IPS-20b (cell line): ENCODE results near the gene GALNS.

ENCODE experiments used
- H3K27ac ChIP-seq: one replicate; pipeline ENCODE4 v1.5.1; 2013; ENCODE audit warnings: low read length
- H3K27me3 ChIP-seq: 2 replicates; pipeline ENCODE4 v1.6.1; 2013; ENCODE audit warnings: mild to moderate bottlenecking, low read length, inconsistent platforms; ENCODE audit not compliant: insufficient read depth
- H3K36me3 ChIP-seq: 2 replicates; pipeline ENCODE4 v1.6.1; 2013; ENCODE audit warnings: low read depth, mild to moderate bottlenecking, inconsistent platforms, low read length, moderate library complexity; ENCODE audit not compliant: insufficient read depth
- H3K4me1 ChIP-seq: 2 replicates; pipeline ENCODE4 v1.6.1; 2013; ENCODE audit warnings: mild to moderate bottlenecking, control low read depth, inconsistent platforms, low read length, moderate library complexity; ENCODE audit not compliant: insufficient read depth
- H3K4me3 ChIP-seq: 2 replicates; pipeline ENCODE4 v1.5.1; 2013; ENCODE audit warnings: mild to moderate bottlenecking, low read length, inconsistent platforms
- H3K9ac ChIP-seq: 2 replicates; pipeline ENCODE4 v1.6.1; 2013; ENCODE audit warnings: low read depth, mild to moderate bottlenecking, inconsistent platforms, low read length, moderate library complexity
- H3K9me3 ChIP-seq: 2 replicates; pipeline ENCODE4 v1.6.1; 2013; ENCODE audit warnings: mild to moderate bottlenecking, low read depth, low read length, inconsistent platforms; ENCODE audit not compliant: insufficient read depth

The GALNS gene, protein sequence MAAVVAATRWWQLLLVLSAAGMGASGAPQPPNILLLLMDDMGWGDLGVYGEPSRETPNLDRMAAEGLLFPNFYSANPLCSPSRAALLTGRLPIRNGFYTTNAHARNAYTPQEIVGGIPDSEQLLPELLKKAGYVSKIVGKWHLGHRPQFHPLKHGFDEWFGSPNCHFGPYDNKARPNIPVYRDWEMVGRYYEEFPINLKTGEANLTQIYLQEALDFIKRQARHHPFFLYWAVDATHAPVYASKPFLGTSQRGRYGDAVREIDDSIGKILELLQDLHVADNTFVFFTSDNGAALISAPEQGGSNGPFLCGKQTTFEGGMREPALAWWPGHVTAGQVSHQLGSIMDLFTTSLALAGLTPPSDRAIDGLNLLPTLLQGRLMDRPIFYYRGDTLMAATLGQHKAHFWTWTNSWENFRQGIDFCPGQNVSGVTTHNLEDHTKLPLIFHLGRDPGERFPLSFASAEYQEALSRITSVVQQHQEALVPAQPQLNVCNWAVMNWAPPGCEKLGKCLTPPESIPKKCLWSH

DNA sequence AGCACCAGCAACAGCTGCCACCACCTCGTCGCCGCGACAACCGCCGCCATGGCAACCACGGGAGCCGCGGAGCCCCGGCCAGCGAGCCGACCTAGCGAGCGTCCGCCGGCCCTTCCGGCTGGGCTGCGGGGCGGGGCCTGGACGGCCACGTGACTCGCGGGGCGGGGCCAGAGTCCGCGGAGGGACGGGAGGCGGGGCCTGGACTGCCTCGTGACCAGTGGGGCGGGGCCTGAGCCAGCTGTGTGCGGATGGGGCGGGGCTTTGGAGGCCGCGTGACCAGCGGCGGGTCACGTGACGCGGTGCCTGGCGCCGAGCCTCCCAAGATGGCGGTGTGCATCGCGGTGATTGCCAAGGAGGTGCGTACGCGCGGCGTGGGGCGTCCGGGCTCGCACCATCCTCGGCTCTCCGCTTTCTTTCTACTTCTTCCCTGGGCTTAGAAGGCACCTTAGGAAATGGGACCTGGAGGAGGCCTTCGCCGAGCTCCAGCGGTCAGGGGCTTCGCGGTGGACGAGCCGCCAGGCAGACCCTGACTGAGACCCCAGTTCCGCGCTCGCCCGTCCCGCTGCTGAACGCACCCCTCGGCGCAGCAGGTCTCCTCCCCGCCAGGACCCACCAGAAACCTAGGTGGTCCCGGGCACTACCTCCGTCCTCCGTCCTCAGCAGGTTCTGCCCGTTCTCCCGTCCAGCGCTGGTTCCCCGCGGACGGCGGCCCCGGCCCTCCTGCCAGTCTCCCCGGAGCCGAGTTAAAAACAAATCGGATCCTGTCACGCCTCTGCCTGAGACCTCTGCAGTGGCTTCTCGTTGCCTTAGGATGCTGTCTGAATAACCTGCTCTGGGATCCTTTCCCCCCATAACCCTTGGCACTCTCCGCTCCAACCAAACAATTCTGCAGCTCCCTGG, at the start of gene GALNS, which contains the start of gene TRAPPC2L:
GALNS (minus strand) TSS at position 120 of the 900 bp plus-strand sequence; CDS start at position 50, 70 bp downstream.
TRAPPC2L (plus strand) TSS at position 300 of the 900 bp plus-strand sequence; CDS start at position 324, 24 bp downstream.
- no peak within 1 kb of the TSS for H3K27ac ChIP-seq

DNA sequence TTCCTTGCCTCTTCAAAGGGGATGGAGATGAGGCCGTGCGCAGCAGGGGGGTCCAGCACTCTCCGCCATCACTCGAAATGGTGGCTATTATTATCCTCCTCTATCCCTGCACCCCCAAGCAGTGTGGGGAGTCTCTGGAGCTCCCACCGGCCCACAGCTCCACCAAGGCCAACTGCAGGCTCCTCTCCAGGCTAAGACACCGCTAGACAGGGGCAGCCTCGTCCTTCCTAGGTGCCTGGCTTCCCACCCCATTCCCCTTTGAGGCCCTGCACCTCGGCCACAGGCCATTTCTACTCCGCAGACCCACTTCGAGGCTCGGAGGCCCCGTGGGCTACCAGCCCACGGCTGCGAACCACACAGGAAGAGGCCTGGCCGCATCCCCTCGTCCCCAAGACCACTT, 49.3 kb upstream of the GALNS start:
- H3K27ac ChIP-seq = no peak overlapping the region
- H3K27me3 ChIP-seq = no peaks in the 10 kb centered on the region
- H3K9ac ChIP-seq = no peak overlapping the region
- H3K9me3 ChIP-seq = no peaks in the 10 kb centered on the region
- no peaks in the 10 kb centered on the region for H3K4me1 ChIP-seq
- H3K36me3 ChIP-seq = no peaks in the 10 kb centered on the region
- H3K4me3 ChIP-seq = no peak overlapping the region

More for the DNA sequence above, at the start of gene GALNS, which contains the start of gene TRAPPC2L:
- H3K9me3 ChIP-seq = no peaks in the 10 kb centered on the region
- peaks cover 36% of the 10 kb centered on the region for H3K36me3 ChIP-seq
- peak within 1 kb of the TSS; percentile 93 for H3K4me3 ChIP-seq
- no peaks in the 10 kb centered on the region for H3K27me3 ChIP-seq
- H3K9ac ChIP-seq = peak within 1 kb of the TSS; percentile 89
- H3K4me1 ChIP-seq = no peaks in the 10 kb centered on the region

DNA sequence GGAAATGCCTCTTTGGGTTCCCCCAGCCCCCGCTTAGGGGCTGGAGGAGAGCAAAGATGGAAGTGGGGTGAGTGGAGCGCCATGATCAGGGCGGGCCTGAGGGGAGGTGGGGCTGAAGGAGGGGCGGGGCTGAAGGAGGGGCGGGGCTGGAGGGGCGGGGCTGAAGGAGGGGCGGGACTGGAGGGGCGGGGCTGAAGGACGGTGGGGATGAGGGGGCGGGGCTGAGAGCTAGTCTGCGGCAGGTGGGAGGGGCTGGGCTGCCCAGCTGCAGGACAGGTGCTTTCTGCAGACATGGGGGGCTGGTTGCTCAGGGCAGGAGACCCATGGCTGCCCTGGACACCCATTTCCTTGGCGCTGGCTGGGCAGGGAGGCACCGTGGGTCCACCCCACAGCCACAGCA, 48.8 kb upstream of the GALNS start:
- no peaks in the 10 kb centered on the region for H3K9me3 ChIP-seq
- no peaks in the 10 kb centered on the region for H3K36me3 ChIP-seq
- H3K9ac ChIP-seq = no peak overlapping the region
- H3K27ac ChIP-seq = no peak overlapping the region
- H3K4me3 ChIP-seq = no peak overlapping the region; the same call in 1 of the 2 replicates
- H3K4me1 ChIP-seq = no peaks in the 10 kb centered on the region
- no peaks in the 10 kb centered on the region for H3K27me3 ChIP-seq

DNA sequence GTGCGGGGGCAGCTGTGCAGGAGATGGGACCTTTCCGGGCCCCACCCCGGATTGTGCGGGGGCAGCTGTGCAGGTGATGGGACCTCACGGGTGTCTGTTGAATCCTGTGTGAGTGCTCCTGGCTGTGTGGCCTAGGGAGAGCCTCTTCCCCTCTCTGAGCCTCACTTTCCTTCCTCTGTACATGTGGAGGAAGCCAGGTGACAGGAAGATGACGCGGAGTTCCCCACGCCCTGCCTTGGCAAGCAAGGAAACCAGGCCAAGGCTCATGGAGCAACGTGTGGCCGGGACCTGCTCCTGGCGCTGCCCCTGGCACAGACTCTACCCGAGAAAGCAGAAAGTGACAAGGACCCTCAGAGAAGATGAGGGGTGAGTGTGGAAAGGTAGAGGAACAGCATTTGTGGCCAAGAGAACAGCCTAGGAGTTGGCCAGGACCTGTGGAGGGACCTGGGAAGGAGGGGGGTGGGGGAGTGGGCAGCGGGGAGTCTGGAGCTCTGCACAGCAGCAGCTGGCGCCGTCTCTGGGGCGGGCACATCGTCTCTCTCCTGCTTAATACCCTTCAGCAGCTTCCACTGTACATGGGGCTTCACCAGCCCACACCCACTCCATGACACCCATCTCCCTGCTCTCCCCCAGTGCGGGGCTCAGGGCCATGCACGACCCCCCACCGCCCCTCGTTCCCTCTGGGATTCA, 48.1 kb upstream of the GALNS start:
- no peaks in the 10 kb centered on the region for H3K9me3 ChIP-seq
- H3K36me3 ChIP-seq = no peaks in the 10 kb centered on the region
- H3K27me3 ChIP-seq = no peaks in the 10 kb centered on the region
- no peak overlapping the region for H3K9ac ChIP-seq
- no peak overlapping the region for H3K27ac ChIP-seq
- H3K4me1 ChIP-seq = no peaks in the 10 kb centered on the region
- H3K4me3 ChIP-seq = no peak overlapping the region; the same call in 1 of the 2 replicates

DNA sequence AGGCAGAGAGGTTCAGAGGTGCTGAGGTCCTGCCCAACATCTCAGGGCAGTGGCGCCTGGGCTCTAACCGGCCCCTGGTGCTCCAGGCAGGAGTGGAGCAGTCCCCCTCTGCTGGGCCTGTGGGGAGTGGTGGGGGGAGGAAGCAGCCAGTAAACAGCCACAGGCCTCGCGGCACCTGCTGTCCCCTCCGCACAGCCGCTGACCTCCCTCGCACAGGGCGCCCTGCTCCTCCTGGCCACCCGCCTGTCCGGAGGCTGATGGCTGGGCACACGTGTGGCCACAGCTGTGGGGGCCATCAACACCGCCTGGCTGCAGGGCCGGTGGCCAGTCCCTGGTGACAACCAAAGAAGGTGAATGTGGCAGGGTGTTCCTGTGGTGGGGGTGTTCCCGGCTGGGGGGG, 46.5 kb upstream of the GALNS start:
- Histone ChIP-seq H3K36me3 (no peaks in the 10 kb centered on the region), H3K27ac (no peak overlapping the region), H3K4me3 (no peak overlapping the region), H3K27me3 (no peaks in the 10 kb centered on the region), H3K4me1 (no peaks in the 10 kb centered on the region), H3K9me3 (no peaks in the 10 kb centered on the region), H3K9ac (no peak overlapping the region)

DNA sequence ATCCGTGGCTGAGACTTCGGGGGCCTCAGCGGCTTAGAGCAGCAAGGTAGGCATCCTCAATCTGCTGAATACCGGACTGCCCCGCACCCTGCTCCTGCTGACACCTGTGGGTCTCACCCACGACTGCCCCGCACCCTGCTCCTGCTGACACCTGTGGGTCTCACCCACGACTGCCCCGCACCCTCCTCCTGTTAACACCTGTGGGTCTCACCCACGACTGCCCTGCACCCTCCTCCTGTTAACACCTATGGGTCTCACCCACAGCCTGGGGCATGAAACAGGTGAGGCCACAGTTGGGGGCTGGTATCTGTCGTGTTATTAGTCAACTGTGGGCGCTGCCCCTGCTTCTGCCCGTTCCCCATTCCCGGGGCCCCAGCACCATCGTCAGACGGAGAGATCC, 46.0 kb upstream of the GALNS start:
- no peaks in the 10 kb centered on the region for H3K27me3 ChIP-seq
- H3K9ac ChIP-seq = no peak overlapping the region
- no peak overlapping the region for H3K27ac ChIP-seq

DNA sequence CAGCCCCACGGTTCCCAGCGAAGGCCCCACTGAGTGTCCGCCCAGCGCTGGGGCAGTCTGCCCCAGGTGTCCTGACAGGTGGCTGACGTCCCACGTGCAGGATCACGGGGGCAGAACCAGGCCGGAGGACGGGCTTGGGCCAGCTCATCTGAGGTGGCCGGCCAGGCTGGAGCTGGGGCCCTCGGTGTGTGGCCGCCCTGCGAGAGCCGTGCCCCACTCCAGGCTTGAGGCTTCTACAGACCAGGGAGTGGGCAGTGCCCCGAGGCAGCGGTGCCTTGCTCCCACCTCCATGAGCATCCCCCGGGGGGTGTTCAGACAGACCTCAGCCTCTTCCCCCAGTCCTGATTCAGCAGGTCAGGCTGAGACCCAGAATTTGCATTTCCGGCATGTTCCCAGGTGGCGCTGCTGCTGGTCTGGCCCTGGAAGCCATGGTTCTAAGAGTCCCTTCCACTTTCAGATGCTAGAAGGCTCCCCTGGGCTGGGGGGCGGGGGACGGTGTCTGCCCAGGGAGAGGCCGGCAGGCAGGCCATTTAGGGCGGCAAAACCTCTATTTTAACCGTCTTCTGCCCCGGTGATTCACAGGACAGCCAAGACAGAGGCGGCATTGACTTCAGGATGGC, 45.1 kb upstream of the GALNS start:
- Histone ChIP-seq H3K9ac (no peak overlapping the region), H3K36me3 (no peaks in the 10 kb centered on the region), H3K4me1 (no peaks in the 10 kb centered on the region), H3K4me3 (no peak overlapping the region), H3K27me3 (no peaks in the 10 kb centered on the region), H3K9me3 (no peaks in the 10 kb centered on the region), H3K27ac (no peak overlapping the region)

More for the DNA sequence above, 46.0 kb upstream of the GALNS start:
- H3K4me3 ChIP-seq = no peak overlapping the region
- no peaks in the 10 kb centered on the region for H3K9me3 ChIP-seq
- no peaks in the 10 kb centered on the region for H3K36me3 ChIP-seq
- no peaks in the 10 kb centered on the region for H3K4me1 ChIP-seq

DNA sequence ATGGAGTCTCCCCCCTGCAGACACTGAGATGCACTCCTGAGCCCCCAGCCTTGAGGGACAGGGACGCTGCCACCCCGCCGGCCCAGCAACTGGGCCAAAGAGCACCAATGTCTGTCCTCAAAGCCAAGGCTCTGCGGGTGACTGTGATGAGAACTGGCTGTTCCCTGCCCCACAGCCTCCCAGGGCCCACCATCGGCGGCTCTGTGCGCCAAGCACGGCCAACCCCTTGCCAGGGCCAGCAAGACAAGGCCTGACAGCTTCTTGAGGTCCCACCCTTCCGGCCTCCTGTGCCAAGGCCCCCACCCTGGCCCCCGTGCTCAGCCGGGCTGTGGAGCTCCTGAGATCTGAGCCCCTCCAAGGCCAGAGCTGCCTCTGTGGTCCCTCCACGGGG, 43.9 kb upstream of the GALNS start:
- Histone ChIP-seq H3K9me3 (no peaks in the 10 kb centered on the region), H3K36me3 (no peaks in the 10 kb centered on the region), H3K4me1 (no peaks in the 10 kb centered on the region), H3K9ac (no peak overlapping the region), H3K27ac (no peak overlapping the region), H3K4me3 (no peak overlapping the region), H3K27me3 (no peaks in the 10 kb centered on the region)

DNA sequence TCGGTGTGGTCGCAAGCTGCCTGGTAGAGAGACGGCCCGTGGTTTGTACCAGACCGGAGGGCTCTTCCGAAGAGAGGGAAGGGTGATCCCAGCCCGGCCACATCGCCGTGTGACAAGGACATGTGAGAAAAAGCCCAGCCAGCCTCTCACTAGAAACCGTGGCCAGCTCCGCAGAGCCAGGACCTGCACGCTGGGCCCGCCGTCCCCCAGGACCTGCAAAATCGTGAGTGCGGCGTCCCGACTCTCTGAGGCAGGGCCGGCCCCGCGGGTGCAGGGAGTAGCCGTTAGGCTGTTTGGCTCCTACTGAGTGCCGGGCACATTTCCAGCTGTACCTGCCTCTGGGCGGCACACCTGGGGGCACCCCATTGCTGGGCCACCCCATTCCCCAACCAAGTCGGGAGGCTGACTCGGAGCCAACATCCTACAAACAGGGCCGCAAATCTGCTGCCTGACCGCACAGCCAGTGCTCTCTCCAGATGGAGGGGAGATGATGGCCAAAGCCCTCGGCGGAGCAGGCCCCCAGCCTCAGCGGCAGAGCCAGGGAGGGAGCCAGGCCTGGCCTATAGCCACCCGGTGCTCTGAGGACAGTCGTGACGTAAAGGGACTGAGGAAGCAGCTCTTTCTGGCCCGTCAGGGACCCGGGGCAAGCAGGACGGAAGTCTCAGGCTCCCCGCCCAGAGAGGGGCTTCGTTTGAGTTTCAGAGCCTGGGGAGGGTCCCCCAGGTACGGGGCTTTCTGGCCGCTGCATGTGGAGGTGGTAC, 43.3 kb upstream of the GALNS start:
- H3K4me1 ChIP-seq = no peaks in the 10 kb centered on the region
- no peak overlapping the region for H3K9ac ChIP-seq
- no peak overlapping the region for H3K4me3 ChIP-seq
- no peaks in the 10 kb centered on the region for H3K36me3 ChIP-seq
- no peak overlapping the region for H3K27ac ChIP-seq
- no peaks in the 10 kb centered on the region for H3K27me3 ChIP-seq
- no peaks in the 10 kb centered on the region for H3K9me3 ChIP-seq

DNA sequence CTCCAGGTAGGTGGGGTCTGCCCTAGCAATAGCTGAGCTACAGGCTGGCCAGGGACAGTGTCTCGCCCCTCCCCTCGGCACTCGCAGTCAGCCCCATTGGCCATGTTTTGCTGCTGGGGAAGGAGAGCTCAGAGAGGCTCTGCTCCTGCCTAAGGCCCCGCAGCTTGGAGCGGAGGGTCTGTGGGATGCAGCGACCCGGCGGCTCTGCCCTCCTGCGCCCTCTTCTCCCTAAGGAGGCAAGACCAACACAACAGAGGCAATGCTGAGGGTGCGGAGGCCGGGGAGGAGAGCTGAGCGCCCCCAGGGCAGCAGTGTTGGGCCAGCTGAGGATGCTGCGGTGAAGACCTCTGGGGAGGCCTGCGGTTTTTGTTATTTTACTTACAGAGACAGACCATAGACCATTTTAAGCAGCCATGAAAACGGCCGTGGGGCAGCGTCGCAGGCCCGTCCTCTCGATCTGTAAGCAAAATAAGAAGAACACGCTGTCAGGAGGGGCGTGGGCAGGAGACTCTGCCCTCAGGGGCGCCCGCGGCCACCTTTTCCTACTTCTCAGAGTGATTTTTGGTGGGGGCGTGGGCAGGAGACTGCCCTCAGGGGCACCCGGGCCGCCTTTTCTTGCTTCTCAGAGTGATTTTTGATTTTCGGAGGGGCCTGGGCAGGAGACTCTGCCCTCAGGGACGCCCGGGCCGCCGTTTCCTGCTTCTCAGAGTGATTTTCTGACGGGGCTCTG, 41.1 kb upstream of the GALNS start:
- H3K9me3 ChIP-seq = no peaks in the 10 kb centered on the region
- no peaks in the 10 kb centered on the region for H3K27me3 ChIP-seq
- no peaks in the 10 kb centered on the region for H3K4me1 ChIP-seq
- no peaks in the 10 kb centered on the region for H3K36me3 ChIP-seq
- H3K27ac ChIP-seq = no peak overlapping the region
- no peak overlapping the region for H3K4me3 ChIP-seq
- H3K9ac ChIP-seq = no peak overlapping the region
